ENCODE measurements around the gene BEND6. TPM values are rescaled to one million over a fixed set of nuclear protein-coding genes. Genes with fewer than 3 reads are reported as not detected.

BEND6 gene, protein sequence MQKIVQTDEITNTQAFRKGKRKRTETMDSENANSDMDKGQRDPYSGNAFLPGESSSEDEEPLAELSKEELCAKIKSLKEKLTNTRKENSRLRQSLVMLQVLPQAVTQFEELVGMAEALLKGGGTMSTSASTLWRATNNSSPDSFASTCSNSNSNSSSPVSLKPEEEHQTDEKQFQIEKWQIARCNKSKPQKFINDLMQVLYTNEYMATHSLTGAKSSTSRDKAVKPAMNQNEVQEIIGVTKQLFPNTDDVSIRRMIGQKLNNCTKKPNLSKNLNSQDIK
- total RNA-seq = 1 to 10 TPM; 1.0 to 1.4 TPM
- 0.87 TPM for polyA plus RNA-seq (ENCODE audit: insufficient read depth, low read depth, low replicate concordance)
- long read RNA-seq, donor 1, partial matches to known transcripts = 0 of 2 reads
- long read RNA-seq, donor 1, other reads (novel, unspliced or antisense) = 0 of 2 reads
- long read RNA-seq, donor 2 = 0 reads

DNA sequence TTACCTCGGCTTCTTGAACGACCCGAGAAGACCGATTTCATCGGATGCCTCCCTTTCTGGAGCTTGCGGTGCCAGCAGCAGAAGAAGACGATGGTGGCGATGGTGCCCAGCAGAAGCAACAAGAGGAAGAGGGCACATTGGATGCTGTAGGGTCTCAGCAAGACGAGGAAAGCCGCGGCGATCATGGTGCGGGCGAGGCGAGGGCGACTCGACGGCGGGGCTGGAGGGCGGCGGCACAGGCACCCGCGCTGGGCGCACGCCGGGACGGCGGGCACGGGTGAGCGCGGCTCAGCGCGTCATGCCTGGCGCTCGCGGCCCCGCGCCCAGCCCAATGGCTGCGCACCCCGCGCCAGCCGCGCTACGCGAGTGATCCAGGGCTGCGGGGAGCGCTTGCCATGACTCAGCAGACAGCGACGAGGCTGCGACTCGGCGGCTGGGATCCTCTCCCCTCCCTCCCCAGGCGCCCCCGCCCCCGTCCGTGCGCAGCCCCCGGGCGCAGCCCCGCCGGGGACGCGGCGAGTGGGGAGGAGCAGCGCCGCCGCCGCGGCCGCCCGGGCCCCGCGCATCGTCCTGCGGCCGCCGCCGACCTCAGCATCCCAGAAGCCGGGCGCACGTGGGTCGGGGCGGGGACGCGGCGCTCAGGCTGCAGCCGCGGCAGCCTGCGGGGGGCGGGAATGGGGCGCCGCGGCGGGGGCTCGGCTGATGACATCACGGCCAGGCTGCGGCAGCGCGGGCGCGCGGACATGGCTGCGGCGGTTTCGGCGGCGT lies at the start of gene BEND6:
Gene BEND6, plus strand, starts transcription at position 705 of the 768 bp plus-strand sequence. CDS start 26,704 bp downstream, outside the sequence.
- intact Hi-C loops (cut with DNase I; ENCODE audit: low total_unique reads) = no loop called here
- Histone ChIP-seq H3K27ac (peak within 1 kb of the TSS; percentile 9 to 23), H3K4me3 (peak within 1 kb of the TSS; percentile 62 to 67), H3K36me3 (ENCODE audit: low read depth, missing control alignments) (no peaks in the 10 kb centered on the region), H3K27me3 (no peaks in the 10 kb centered on the region), H3K4me1 (peaks cover 6% of the 10 kb centered on the region), H3K9me3 (no peaks in the 10 kb centered on the region)
- WGBS, 2 donors = 0 to 1% methylated on average over 7 to 35 of the region's 107 CpGs
- TF ChIP-seq, protein P1, sequence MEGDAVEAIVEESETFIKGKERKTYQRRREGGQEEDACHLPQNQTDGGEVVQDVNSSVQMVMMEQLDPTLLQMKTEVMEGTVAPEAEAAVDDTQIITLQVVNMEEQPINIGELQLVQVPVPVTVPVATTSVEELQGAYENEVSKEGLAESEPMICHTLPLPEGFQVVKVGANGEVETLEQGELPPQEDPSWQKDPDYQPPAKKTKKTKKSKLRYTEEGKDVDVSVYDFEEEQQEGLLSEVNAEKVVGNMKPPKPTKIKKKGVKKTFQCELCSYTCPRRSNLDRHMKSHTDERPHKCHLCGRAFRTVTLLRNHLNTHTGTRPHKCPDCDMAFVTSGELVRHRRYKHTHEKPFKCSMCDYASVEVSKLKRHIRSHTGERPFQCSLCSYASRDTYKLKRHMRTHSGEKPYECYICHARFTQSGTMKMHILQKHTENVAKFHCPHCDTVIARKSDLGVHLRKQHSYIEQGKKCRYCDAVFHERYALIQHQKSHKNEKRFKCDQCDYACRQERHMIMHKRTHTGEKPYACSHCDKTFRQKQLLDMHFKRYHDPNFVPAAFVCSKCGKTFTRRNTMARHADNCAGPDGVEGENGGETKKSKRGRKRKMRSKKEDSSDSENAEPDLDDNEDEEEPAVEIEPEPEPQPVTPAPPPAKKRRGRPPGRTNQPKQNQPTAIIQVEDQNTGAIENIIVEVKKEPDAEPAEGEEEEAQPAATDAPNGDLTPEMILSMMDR (IDR thresholded peaks at IDR 0.05) = no peak
- TF ChIP-seq POLR2A (IDR thresholded peaks at IDR 0.05) = no peak
- DNase-seq = peak; percentile 66

DNA sequence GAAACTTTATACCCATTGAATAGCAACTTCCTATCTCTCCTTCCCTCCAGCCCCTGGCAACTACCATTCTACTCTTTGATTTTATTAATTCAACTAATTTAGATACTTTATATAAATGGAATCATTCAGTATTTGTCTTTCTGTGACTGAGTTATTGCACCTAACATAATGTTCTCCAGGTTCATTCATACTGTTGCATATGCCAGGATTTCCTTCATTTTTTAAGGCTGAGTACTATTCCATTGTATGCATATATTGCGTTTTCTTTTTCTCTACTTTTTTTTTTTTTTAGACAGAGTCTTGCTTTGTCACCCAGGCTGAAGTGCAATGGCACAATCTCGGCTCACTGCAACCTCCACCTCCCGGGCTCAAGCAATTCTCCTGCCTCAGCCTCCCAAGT lies 49.5 kb upstream of the BEND6 start:
- Histone ChIP-seq H3K27ac (no peak overlapping the region), H3K36me3 (ENCODE audit: low read depth, missing control alignments) (no peaks in the 10 kb centered on the region), H3K27me3 (no peaks in the 10 kb centered on the region), H3K4me1 (no peaks in the 10 kb centered on the region), H3K4me3 (no peak overlapping the region), H3K9me3 (no peaks in the 10 kb centered on the region)
- DNase-seq = no peak
- 92 to 100% methylated on average over 3 of the region's 3 CpGs for WGBS, 2 donors
- intact Hi-C loops (cut with DNase I; ENCODE audit: low total_unique reads) = loop anchor here (10.0 kb wide), 1 partner anchor 409 kb away; the partner anchor contains the start of gene PRIM2
- TF ChIP-seq, protein P1 (IDR thresholded peaks at IDR 0.05) = no peak
- no peak for TF ChIP-seq POLR2A (IDR thresholded peaks at IDR 0.05)

DNA sequence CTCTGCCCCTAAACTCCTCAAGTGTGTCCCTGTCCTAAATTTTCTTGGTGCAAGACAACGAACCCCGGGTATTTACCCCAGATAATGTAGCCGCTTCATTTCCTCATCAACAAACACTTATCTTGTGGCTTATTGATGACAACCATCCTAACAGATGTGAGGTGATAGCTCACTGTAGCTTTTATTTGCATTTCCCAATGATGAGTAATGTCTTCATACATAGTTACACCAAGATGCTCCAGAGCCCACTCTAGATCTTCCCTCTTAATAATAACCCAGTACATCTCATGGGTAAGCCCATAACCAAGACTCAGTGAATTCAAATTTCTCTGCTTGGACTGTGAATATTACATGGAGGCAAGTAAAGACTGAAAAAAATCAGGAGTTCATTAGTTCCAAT lies 48.2 kb upstream of the BEND6 start:
- no peaks in the 10 kb centered on the region for H3K9me3 ChIP-seq
- WGBS, 2 donors = 77 to 85% methylated on average over 3 of the region's 3 CpGs
- no peaks in the 10 kb centered on the region for H3K27me3 ChIP-seq
- no peak for TF ChIP-seq POLR2A (IDR thresholded peaks at IDR 0.05)
- TF ChIP-seq, protein P1 (IDR thresholded peaks at IDR 0.05) = no peak
- H3K4me3 ChIP-seq = no peak overlapping the region
- H3K27ac ChIP-seq = no peak overlapping the region
- no peaks in the 10 kb centered on the region for H3K4me1 ChIP-seq
- H3K36me3 ChIP-seq (ENCODE audit: low read depth, missing control alignments) = no peaks in the 10 kb centered on the region
- intact Hi-C loops (cut with DNase I; ENCODE audit: low total_unique reads) = loop anchor here (10.0 kb wide), 1 partner anchor 408 kb away; the partner anchor contains the start of gene PRIM2
- no peak for DNase-seq

DNA sequence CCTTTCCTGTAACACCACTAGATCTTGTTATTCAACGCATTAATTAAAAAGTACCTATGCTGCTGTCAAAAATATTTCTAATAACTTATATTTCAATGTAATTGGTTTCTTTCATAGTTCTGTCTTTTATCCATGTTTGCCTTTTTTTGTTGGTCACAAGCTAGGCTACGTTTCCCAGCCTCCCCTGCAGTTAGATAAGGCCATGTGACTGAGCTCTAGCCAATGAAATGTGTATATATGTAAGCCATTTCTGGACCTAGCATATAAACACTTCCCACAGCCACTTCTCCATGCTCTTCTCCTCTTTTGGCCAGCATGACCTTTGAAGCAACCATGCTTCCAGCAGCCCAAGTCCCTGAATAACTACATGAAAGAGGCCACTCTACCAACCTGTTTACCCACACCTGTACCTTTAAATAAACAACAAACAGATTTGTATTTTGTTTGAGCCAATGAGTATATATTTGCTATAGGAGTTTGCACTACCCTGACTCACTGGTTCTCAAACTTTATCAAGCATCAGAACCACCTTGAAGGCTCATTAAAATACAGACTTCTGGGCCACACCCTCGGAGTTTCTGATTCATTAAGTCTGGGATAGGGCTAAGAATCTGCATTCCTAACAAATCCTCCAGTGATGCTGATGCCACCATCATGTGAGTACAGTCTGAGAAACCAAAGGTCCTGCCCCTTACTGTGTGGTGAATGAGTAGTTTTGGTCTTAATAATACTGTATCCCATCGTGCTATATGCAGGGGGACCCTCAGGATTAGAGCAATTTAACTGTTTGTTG lies 45.6 kb upstream of the BEND6 start:
- DNase-seq = no peak
- Histone ChIP-seq H3K9me3 (no peaks in the 10 kb centered on the region), H3K27me3 (no peaks in the 10 kb centered on the region), H3K4me3 (no peak overlapping the region), H3K4me1 (no peaks in the 10 kb centered on the region), H3K27ac (no peak overlapping the region), H3K36me3 (ENCODE audit: low read depth, missing control alignments) (no peaks in the 10 kb centered on the region)
- TF ChIP-seq, protein P1 (IDR thresholded peaks at IDR 0.05) = no peak
- intact Hi-C loops (cut with DNase I; ENCODE audit: low total_unique reads) = loop anchor here (10.0 kb wide), 1 partner anchor 405 kb away; the partner anchor contains the start of gene PRIM2
- WGBS, 2 donors = 80 to 84% methylated on average over 4 of the region's 4 CpGs

All from testis (tissue), 5 donors.